Mesenteric fat pad (tissue), 1 donor: ENCODE results near the gene GPN3. TPM values are rescaled to one million over a fixed set of nuclear protein-coding genes. Genes with fewer than 3 reads are reported as not detected.
"Not testable (repeated sequence)": the region's sequence is repeated elsewhere in the genome, so short reads cannot be mapped to it uniquely, and the experiment has no call there.

ENCODE experiments used
- DNase-seq: peaks from one replicate; pipeline ENCODE4 v3.0.0-alpha.2; 2020; ENCODE audit warnings: low spot score
- long read RNA-seq: library from polyadenylated mRNA; unstranded; transcript quantifications from one replicate; pipeline ENCODE4 v2.0.0, GENCODE V29; 2020
- total RNA-seq: library from RNA; stranded (reverse); fragmentation: NEBNext Ultra II Directional; extraction: Animal tissue kit (Norgen Biotek cat#: 25700); gene quantifications from one replicate; pipeline ENCODE4 v1.2.1, GENCODE V29; 2021
- donor health status: DM: yes; HTN: yes; CAD: no.

Gene GPN3
- total RNA-seq = 24.1 TPM
- long read RNA-seq, transcript GPN3-201 (8 exons, 1,468 nt) = major isoform, 56 of 60 reads
- long read RNA-seq, partial matches to known transcripts = 2 of 60 reads
- long read RNA-seq, other reads (novel, unspliced or antisense) = 1 of 60 reads

DNA sequence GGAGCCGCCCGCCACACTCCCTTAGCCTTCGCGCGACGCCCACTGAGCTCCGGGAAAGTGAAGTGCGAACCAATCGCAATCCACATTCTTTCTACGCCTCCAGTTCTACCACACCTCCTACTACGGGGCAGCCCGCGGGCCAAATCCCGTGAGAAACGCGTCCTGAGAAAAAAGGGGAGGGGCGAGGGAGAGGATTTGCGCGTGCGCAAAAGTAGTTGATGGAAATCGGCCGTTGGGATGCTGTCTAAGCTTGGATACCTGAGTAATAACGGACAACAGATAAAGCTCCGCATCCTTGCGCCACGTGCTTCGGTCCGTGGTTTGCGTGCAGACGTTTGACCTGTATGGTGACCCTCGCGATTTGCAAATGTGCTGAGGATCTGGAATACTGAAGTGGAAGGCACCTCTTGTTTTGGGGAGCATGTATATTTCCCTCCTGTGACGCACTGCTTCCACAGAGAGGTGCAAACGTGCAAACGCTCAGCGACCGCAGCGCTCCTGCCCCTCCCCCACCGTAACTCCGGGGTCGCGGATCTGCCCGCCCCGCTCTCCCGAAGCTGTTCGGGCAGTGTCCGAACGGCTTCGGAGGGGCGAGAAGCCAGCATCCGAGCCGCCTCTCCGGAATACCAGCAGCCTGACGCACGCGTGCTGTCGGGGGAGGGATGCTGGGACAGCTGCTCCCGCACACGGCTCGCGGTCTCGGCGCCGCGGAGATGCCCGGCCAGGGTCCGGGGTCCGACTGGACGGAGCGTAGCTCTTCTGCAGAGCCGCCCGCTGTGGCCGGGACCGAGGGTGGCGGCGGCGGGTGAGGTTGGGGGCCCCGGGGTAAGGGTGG, at the start of gene GPN3, which contains the start of gene FAM216A:
TSS of gene GPN3 (minus strand) at position 44 of the 835 bp plus-strand sequence. CDS start 54 bp downstream, outside the sequence.
TSS of gene FAM216A (plus strand) at position 632 of the 835 bp plus-strand sequence. CDS start at position 663, 31 bp downstream.
- peak; percentile 96 for DNase-seq

DNA sequence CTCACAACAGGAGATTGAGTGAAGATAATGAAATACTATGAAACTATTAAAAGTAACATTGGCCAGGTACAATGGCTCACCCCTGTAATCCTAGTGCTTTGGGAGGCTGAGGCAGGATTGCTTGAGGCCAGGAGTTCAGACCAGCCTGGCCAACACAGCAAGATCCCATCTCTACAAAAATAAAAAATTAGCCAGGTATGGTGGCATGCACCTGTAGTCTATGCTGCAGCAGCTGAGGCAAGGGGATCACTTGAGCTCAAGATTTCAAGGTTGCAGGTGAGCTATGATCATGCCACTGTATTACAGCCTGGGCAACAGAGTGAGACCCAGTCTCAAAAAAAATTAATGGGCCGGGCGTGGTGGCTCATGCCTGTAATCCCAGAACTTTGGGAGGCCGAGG, 48.9 kb upstream of the GPN3 start:
- DNase-seq = no peak

DNA sequence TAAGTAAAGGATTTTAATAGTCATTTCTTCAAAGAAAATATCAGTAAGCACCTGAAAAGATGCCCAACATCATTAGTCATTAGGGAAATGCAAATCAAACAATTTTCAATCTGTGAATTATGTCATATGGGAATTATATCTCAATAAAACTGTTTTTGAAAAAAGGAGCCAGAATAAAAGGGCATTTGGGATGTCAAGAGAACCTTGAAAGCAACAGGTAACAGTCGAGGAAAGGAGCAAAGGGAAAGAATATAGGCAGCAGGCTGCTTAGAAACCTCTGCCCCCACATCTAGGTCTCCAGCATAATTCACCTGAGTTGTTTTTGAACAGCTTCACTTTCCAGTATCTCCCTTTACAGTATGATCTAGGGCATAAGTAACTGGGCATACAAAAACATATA, 46.3 kb upstream of the GPN3 start:
- DNase-seq = no peak

DNA sequence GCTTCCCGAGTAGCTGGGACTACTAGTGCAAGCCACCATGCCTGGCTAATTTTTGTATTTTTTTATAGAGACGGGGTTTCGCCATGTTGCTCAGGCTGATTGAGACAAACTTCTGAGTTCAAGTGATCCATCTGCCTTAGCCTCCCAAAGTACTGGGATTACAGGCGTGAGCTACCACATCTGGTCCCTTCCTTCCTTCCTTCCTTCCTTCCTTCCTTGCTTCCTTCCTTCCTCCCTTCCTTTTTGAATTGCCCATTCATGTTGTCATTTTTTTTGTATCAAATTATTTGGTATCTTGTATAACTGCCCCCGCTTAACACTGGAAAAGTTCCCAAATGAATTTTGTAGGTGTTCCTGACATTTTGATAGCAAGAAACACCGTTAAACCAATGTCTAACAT, 45.8 kb upstream of the GPN3 start:
- DNase-seq = no peak

DNA sequence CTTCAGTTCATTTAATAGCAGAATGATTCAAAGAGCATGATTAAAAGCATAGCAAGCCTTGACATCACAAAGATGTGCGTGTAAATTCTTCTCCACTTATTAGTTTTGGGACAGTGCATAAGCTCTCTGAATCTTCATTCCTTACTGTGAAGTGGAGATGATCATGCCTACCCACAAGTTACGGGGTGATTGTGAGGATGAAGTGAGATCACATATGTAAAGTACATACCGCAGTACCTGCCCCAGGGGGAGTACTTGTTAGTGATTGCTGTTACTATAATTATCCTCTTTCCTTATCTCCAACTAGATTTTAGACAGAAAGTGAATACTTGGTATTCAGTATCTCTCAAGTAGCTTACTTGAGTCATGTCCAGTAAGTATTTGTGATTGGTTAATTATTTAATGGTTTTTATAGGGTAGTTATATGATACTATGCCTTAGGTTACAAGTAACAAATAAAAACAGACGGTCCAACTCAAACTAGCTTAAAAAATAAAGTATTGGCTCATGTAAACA, 40.1 kb upstream of the GPN3 start:
- no peak for DNase-seq

DNA sequence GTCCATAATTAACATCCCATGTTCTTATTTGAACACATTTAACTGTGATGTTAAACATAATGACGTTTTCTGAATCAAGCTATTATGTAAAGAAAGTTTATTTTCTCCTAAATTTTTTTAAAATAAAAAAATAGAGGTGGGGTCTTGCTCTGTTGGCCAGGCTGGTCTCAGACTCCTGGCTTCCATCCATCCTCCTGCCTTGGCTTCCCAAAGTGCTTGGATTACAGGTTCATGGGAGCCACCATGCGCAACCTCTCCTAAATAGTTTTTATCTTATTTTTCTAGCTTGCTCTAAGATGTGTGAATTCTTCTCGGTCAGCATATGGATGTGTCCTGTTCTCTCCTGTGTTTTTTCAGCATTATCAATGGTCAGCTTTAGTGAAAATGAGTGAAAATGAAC, 37.3 kb upstream of the GPN3 start:
- DNase-seq = no peak

DNA sequence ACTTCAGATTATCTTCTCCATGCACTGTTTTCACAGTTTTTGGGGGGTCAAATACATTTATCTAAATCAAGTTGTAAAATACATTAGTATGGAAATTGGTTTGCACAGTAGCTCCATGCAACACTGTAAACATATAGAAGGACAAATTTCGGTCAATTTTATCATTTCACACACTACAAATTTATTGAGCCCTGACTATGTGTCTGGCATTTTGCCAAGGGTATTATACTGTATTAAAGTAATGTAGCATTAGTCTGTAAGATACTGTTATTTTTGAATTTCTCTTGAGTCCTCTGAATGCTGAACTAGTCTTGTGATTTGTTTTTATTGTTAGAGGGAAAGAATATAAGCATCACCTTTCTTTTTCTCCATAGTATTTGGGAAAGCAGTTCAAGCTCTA, 35.4 kb upstream of the GPN3 start:
- no peak for DNase-seq

DNA sequence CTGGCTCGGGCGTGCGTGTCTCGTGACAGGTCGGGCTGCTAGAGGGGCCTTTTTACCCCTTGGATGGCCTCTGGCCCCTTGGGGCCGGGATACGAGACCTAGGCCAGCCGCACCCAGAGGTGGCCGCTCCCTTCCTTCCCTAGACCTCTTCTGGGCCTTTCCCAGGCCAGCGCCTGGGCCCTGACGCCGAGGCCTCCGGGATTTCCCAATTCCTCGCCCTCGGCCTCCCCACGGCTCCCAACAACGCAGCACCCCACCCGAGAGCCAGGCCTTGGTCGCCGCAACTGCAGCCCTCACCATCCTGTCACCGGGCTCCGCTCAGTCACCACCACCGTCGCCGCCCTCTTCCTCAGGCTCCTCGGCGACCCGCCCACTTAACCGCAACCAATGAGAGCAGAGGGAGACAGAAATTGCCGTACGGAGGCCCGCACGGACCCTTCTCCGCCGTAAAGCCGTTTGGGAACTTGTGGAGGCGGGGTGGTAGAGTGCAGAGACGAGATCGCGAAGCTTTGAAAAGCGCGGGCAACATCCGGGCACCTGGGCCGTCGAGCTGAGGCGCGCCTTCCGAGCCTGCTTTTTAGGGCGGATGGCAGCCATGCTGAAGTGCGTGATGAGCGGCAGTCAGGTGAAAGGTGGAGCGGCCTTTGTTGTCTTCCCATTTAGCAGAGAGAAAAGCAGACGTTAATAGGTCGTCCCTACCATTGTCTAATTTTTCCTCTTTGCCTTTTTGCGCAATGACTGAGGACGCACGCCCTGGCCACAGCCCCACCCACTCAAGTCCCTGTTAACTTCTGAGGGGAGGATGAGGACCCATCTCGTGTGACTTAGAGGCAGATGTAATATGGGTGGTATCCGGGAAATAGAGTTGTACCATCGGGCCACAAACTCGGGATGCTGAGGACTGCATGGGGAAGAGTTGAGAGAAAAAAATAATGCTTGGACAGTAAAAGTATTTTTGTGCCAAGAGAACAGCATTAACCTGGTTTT, 34.0 kb upstream of the GPN3 start, which contains the start of the genes RAD9B and VPS29:
TSS of gene RAD9B (plus strand) at position 580 of the 987 bp plus-strand sequence. CDS start at position 587, 7 bp downstream.
TSS of gene VPS29 (minus strand) at position 360 of the 987 bp plus-strand sequence. CDS start at position 300, 60 bp downstream.
- peak; percentile 98 for DNase-seq

DNA sequence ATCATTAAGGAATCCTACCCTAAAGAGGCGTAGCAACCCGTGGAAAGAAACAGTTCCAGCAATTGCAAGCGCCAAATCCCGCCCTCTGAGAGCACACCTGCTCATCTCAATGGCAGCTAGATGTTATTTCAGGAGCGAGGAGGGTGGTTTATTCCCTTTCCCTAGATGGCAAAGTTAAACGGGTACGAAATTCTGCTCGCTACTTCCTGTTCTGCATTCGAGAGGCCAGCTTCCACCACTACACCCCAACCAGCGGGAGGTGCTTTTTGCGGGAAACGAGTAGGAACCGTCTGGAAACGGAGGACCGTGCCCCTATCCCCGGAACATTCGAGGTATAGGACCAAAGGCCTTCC, 33.3 kb upstream of the GPN3 start:
- DNase-seq = no peak

DNA sequence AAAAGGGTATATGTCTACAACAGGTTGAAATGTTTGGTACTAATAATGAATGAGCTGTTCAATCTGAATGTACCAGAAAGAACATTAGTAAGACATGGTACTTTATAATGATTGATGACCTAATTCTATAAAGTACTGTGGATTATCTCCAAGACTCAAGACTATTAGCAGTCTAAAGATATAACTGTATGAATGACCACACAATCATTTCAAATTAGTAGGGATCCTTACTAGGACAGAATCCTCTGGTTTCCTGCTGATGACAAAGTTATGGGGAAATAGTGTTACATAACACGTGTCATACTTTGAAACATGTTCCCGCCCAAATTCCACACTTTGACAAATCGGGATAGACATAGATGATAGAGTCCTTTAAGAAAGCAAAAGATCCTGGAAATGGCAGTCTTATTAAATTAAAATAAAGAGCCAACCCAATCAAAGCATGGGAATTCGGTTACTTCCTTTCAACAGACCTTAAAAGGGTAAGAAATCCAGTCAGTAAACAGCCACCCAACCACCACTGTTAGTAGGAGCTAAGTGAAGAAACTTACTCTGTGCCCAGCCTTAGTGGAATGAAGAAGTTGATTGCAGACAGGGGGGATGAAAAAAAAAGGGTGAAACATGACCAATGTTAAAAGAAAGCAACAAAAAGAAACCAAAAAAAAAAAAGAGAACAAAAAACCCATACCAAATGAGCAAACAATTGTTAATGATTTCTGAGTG, 31.1 kb upstream of the GPN3 start:
- no peak for DNase-seq

DNA sequence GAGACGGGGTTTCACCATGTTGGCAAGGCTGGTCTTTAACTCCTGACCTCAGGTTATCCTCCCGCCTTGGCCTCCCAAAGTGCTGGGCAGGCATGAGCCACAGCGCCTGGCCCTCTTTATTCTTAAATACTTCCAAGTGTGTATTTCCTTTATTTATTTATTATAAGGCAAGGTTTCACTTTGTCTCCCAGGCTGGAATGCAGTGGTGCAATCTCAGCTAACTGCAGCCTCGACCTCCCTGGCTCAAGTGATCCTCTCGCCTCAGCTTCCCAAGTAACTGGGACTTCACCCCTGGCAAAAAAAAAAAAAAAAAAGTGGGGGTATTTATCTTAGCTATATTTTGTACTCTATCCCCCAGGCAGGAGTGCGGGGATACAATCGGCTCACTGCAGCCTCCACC, 7.4 kb upstream of the GPN3 start:
- DNase-seq = no peak

DNA sequence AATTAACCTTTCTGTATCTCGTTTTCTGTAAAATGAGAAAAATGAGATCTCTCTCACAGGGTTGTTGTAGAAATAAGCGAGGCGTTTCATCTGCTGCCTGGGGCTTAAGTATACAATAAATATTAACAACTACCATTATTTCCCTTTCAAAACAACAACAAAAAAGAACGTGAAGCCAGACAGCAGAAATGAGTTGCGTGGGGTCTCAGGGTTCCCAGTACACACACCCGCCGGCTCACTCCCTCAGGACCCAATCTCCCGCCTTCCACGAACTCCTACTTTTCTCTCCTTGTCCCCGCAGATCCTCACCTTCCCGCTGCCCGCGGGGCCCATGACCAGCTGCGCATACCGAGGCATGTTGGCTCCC, 227 bp downstream of the GPN3 start:
- no peak for DNase-seq

DNA sequence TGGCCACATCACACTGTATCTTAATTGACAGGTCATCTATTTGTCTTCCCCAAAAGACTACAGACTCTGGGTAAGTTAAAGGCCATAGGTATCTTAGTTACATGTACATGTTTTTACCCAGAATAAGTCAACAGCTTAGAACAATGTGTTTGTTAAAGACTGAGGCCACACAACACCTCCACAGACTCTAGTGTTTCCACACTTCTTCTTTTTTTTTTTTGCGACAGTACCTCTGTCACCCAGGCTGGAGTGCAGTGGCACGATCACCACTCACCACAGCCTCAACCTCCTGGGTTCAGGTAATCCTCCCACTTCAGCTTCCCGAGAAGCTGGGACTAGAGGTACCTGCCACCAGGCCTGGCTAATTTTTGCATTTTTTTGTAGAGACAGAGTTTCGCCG, 1.3 kb downstream of the GPN3 start:
- DNase-seq = no peak

DNA sequence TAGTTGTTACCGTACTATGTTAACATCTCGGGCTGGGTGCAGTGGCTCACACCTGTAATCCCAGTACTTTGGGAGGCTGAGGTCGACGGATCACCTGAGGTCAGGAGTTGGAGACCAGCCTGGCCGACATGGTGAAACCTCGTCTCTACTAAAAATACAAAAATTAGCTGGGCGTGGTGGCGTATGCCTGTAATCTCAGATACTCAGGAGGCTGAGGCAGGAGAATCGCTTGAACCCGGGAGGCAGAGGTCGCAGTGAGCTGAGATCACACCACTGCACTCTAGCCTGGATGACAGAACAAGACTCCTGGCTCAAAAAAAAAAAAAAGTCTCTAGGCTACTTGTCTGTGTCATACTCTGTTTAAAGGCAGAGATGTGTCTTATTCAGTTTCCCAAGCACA, 2.3 kb downstream of the GPN3 start:
- not testable (repeated sequence) for DNase-seq

DNA sequence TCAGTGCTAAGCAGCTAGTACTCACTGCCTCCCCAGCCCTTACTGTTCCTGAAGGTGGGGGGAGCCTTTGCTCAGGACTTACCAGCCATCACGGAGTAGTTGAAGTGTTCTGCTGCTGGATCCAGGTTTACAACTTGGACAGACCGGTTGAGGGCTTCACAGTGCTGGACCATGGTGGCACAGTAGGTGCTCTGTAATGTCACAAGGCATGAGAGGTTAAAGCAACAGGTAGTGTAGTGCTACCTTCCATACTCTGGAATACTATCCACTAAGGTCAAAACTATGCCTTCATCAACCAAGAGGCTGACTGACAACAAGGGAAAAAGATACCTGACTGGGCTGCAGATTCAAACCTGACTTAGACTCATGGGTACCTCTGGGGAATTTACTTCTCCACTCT, 3.0 kb downstream of the GPN3 start:
- DNase-seq = no peak

DNA sequence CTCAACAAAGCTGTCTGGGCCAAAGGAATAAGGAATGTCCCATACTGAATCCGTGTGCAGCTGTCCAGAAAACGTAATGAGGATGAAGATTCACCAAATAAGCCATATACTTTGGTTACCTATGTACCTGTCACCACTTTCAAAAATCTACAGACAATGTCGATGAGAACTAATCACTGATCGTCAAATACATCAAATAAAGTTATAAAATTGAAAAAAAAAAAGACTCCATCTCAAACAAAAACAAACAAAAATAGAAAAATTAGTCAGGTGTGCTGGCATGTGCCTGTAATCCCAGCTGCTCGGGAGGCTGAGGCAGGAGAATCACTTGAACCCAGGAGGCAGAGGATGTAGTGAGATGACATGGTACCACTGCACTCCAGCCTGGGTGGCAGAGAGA, 6.9 kb downstream of the GPN3 start:
- not testable (repeated sequence) for DNase-seq

DNA sequence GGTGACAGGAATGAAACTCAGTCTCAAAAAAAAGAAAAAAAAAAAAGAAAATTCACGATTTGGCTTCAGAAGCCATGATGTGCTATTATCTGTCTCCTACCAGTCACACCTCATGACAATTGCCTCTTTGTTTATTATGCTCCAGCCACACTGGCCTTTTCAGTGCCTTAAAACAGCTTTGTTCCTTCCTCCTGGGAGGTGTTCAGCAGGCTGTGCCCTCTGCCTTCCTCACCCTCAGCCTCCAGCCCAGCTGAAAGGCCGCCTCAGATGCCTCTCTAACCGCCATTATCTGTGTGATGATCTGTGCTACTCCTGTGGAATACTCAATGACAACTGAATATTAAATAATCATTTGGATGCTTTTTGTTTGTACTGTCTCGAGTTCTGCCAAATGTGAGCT, 9.3 kb downstream of the GPN3 start:
- DNase-seq = no peak

DNA sequence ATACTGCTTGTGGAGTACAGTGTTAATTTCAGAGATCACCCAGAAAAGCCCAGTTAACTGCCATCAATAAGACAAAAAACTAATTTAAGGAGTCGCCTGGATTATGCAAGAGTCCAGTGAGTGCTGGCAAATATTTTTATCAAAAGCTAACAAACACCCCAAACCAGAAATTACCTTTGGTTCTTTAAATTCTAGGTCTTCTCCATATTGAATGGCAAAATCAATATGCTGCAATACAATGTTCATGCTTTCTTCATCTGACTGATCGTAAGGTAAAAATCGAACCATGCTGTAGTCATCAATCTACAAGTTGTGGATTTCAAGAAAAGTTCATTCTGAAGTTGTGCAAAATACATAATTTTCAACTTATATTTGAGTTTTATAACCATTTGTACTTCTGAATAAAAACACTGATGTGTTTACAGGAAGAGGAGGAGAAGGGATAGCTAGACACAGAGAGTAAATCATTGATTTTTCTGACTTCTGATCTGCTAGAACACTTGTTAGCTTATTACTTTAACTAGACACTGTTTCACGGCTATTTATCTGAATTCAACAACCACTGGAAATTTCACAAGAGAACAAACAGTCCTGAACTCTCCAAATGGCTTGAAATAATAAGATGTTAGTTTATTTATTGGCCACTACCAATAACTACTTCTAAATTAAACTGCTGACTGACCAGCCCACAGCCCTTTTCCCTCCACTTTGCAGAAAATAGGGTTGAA, 14.3 kb downstream of the GPN3 start:
- no peak for DNase-seq

DNA sequence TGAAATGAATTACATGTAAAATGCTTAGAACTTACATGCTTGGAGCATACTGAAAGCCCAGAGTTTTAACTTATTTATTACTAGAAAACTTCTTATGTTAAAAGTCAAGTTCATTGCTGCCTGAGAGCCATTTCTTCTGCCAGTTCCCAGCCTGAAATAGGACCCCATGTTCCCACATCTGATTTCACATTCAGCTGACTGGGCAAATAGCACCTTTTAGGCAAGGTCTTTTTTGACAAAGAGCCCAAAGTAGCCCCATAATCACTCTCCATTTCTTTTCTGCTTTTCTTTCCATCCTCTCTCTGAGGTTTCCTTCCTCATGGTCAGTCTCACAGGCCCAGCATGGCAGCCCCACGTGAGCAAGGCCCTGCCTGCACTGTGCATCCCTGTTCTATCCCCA, 16.8 kb downstream of the GPN3 start:
- no peak for DNase-seq
